GM21526 (cell line): ENCODE measurements around the gene IFITM1.

Experiments
- ATAC-seq: cut with Tn5 transposase; IDR thresholded peaks from one replicate; pipeline ENCODE4 v1.9.1; 2021; ENCODE audit warnings: moderate library complexity; ENCODE audit not compliant: unreplicated experiment, low FRiP score

IFITM1 gene

DNA sequence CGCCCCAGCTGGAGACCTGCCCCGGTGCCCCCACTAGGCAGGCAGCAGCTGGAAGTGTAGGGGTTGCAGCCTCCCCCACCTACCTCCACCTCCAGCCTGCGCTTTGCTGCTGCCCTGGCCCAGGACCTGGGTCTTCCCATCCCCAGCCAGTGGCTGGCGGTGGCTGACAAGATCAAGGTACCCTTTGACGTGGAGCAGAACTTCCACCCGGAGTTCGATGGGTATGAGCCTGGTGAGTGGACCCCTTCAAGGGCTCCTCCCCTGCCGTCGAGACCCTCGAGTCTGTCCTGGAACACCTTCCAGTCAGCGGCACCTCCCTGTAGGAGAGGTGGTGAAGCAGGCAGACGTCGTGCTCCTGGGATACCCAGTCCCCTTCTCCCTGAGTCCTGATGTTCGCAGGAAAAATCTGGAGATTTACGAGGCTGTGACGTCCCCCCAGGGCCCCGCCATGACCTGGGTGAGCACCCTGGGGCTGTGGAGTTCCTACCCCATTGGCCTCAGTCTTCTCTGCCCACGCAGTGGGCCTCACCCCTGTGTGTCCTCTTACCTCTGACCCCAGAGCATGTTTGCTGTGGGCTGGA lies 20.5 kb upstream of the IFITM1 start:
- ATAC-seq: no peak

DNA sequence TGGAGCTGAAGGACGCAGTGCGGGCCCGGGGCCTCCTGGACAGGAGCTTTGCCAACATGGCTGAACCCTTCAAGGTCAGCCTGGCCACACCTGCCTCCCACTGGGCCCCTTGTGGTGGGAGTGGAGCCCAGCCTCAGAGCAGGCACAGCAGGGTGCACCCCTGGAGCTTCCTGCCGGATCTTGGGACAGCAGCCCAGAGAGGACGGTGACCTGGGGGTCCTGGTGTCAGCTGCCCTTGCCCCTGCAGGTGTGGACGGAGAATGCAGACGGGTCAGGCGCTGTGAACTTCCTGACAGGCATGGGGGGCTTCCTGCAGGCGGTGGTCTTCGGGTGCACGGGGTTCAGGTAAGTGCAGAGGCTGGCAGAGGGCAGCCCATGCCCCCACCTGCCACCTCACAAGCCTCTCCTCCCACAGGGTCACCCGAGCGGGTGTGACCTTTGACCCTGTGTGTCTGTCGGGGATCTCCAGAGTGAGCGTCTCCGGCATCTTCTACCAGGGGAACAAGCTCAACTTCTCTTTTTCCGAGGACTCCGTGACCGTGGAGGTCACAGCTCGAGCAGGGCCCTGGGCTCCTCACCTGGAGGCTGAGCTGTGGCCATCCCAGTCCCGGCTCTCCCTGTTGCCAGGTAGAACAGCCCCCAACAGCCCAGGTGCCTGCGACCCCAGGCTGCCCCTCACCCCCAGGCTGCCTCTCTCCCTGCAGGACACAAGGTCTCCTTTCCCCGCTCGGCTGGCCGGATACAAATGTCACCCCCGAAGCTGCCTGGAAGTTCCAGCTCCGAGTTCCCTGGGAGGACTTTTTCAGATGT lies 19.8 kb upstream of the IFITM1 start:
- no peak for ATAC-seq

DNA sequence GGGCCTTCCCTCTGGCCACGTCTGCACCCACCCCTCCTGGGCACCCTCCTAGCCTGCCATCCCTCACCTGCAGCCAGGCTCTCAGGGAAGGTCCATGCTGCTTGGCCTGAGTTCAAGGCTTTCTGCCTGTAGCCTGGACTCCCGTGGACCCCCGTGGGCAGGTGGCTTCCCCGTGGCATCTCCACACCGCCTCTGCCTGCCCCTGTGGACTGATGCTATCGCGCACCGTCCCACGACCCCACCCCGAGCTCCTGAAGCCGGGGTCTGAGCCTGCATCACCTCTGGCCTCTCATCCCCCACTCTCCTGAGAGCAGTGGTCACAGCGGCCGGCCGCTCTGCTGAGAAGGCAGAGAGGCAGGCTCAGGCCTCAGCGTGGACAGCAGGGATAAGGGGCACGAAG lies 19.1 kb upstream of the IFITM1 start:
- ATAC-seq: no peak

DNA sequence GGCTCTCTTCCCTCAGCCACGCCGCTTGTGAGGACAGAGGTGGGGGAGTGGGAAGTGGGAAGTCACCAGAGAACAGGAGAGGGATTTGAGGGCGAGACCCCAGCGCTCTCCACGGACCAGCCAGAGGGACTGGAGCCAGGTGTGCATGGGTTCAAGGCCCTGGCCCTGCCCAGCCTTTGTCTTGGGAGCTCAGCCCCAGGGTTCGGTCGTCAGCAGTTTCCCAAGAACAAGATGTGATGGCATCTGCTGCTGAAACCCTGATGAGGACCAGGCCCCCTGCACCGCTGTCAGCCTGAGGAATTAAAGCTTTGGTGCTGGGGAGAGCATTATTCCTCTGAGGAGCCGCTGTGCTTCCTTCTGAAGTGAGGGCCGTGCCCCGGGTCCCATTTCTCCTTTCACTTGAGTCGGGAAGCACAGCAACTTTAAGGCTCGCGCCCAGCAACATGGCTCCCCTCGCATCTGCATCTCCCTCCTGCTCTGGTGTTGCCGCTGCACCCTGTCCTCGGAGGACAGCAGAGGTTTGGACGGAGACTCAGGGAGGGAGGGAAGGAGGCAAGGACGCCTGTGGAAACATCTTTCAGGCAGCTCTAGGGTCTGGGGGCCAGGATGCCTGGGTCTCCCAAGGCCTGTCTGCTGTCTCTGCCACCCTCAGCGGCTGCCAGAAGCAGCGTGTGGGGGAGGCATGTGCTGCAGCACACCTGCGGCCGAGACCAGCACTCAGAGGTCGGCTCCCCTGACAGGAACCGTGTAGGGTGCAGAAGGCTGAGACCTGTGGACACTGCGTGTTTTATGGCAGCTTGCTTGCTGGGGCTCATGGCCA lies 18.3 kb upstream of the IFITM1 start:
- ATAC-seq: no peak

DNA sequence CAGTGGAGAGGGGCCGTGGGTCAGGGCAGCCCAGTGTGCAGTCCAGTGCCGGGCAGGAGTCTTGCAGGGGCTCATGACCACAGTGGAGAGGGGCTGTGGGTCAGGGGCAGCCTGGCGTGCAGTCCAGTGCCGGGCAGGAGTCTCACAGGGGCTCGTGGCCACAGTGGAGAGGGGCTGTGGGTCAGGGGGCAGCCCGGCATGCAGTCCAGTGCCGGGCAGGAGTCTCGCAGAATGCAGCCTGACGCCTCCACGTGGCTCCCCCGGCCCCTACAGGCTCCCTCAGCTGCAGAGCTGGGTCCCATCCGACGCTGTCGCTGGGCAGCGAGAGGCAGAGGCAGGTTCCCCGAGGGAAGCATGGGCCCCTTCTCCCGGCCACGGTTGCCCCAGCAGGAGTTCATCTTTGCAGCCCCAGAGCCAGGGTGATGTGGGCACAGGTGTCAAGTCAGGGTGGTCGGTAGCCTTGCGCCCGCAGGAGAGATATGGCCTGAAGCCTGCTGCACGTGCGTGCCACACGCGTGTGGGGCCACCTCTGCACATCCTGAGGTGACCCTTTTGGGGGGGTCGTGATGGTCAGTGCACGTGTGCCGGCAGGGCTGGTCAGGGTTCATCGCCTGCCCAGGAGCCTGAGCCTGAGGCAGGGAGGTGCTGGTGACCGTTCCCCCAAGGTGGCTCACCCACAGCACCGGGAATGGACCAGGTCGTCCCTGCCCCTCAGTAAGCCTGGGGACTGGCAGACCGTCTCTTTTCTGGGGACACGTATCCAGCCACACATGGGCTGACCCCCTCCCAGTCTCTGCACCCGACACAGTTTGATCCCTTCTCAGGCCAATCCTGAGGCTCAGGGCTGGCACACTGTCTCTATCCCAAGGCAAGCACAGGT lies 17.4 kb upstream of the IFITM1 start:
- no peak for ATAC-seq

DNA sequence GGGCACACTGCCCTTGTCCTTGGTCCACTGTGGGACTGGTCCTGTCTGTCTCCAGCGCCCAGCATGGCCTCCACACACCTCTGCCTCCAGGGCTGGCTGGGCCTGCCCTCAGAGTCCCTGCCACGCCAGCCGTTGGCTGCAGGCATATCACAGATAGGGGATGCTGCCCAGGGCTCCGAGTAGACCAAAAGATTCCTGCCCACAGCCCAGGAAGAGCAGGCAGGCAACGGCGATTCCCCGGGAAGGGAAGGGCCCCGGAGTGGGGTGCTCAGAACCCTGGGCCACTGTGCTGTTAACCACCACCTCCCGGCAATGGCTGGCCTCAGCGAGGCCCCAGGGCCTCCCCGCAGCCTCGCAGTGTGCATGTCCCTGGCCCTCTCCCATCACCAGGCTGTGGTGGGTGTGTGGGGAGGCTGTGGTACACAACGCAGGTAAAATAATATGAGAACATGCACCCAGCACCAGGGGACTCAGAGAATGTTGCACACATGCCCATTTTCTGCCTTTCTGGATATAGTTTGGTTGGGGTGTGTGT lies 16.7 kb upstream of the IFITM1 start:
- no peak for ATAC-seq

DNA sequence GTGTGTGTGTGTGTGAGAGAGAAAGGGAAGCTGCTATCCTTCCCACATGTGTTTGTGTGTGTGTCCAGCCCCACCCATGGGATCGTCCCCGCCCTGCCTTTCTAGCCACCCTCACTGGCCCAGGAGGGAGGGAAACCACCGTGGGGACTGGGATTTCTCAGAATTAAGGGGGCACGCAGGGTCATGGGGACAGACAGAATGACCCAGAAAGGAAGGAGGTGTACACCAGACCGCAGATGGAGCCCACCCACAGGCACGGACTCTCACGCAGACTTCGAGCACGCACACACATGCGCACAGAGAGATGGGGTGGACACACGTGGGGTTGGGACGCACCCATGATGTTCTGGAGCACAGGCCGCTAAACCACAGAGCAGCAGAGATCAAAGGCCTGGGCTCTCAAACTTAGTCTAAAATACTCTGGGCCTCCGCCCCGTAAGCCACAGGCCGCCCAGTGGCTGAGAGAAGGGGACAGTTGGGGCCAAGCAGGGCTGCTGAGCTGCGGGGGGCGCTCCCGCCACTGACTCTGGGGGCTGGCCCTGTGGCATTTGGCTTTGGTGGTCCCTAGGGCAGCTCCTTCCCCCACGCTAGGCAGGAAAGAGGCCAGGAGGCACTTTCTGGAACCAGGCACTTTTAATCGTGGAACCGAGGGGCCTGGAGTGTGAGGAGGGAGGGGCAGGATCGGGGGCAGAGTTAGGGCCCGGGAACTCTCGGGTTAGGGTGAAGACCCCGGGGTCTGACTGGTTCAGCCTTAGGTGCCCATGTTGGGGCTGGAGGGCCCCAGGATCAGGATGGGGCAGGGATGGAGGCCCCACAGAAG lies 16.0 kb upstream of the IFITM1 start:
- no peak for ATAC-seq

DNA sequence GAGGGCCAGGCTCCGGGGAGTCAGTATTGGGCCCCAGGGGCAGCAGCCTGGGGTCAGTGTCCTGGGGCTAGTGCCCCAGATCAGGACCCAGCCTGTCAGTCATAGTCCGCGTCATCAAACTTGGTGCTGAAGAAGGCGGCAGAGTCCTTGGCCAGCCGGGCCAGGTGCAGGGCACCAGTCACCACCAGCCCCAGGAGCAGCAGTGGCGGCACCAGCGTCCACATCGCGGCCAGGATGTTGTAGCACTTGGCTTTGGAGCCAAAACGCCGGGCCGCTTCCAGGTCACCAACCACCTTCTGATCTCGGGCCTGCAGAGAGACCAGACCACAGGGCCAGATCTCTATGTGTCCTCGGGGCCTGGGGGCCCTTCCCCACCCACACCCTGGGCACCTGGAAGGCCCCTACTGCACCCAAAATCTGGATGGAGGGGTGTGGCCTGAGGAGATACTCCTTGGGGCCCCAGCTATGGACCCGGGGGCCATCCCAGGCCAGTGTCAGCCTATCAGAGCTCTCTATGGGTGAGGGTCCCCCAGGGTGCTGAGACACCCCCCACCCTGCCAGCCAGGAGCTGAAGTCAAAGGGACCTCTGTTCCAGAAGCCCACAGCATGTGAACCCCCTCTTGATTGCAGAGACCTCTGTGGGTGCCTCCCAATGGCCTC lies 15.3 kb upstream of the IFITM1 start:
- ATAC-seq: no peak

DNA sequence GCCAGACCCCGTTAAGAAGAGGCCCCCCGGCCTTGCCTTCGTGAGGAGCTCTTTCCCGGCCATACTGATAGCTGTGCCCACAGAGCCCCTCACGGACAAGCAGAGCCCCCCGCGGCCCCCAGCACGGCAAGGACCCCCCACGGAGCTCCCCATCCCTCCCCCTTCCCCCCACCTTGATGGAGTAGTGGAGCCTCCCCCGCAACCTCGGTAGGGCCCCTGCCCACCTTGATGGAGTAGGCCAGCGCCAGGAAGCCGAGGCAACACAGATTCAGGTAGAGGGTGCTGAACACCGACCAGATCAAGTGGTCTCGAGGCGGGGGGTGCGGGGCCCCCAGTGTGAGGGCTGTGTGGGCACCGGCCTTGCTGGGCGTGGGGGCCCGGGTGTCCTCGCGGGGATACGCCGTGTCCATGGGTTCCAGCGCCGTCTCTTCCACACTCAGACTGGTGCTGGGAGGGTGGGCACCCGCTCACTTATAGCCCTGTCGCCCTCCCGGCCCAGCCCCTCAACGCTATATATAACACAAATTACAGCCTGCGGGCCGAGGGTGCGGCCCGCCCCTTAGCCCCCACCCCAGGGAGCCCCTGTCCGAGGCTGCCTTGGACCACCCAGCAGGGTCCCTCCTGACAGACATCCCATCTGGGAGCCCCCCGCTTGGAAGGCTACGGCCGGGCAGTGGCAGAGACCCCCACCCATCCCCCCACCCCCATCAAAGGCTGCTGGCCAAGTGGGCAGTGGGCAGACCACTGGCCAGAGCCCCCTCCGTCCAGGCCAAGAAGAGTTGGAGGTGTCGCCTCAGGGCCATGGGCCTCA lies 14.6 kb upstream of the IFITM1 start, which contains the start of gene IFITM5:
Gene IFITM5, minus strand, starts transcription at position 446 of the 811 bp plus-strand sequence. Its CDS starts 36 bp downstream, at position 410.
- ATAC-seq: no peak

DNA sequence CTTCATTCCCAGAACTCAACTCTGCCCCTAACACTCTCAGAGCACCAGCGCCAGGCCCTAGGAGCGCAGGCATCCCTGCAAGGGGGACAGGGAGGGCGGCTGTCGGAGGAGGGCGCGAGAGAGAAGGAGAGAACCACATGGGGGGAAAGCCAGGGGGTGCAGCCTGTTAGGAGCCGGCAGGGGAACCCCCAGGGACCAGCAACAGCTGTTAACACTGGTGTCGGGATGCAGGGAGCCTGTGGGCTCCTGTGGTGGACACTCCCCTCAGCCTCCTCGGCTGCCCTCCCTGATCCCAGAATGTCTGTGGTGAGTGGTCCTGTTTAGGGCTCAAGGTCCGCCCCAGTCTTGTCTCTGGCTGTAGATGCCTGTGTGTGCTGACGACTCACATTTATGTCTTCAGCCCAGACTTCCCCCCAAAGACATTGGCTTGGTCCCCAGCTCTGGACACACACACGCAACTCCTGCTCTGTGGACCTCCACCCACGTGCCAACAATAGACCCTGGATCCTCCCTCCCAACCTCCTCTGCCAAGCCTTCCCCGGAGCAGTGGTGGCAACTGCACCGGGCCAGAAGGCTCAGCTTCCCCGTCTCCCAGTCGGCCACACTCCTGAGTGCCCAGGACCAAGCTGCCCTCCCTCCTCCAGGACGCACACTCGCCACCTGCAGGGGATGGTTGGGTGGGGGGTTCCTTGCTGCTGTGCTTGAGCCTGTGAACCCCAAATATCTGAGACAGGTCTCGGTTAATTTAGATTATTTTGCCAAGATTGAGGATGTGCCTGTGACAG lies 13.7 kb upstream of the IFITM1 start:
- no peak for ATAC-seq

DNA sequence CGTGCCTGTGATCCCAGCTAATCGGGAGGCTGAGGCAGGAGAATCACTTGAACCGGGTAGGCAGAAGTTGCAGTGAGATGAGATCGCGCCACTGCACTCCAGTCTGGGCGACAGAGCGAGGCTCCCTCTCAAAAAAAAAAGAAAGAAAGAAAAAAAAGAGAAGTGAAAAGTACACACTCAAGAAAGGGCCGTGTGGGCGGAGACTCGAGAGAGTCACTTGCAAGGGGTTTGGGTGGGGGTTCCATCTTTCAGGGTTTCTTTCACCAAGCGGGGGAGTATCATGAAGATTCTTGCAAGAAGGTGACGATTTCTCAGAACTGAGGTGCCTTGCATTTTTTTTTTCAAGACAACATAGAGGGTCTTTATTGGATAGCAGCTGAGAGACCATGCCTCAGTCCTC lies 10.5 kb upstream of the IFITM1 start:
- ATAC-seq: no peak

DNA sequence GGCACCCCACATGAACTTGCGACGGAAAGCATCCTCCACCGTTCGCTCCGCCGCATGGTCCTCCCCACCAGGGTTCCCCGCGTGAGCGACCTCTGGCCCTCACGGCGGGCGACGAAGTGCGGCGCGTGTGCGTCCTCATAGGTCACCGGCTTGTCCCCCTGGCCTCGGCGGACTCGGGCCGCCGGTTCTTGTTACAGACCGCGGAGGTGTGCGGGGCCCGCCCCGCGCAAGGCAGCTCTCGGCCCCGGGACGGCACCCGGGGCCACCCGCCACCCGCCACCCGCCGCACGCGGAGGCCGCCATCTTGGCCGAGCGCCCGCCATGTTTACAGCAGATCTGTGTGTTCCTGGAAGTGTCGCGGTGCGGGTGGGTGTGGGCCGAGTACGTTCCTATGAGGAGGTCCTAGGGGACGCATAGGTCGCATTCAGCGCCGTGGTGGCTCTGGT lies 9.8 kb upstream of the IFITM1 start:
- no peak for ATAC-seq

DNA sequence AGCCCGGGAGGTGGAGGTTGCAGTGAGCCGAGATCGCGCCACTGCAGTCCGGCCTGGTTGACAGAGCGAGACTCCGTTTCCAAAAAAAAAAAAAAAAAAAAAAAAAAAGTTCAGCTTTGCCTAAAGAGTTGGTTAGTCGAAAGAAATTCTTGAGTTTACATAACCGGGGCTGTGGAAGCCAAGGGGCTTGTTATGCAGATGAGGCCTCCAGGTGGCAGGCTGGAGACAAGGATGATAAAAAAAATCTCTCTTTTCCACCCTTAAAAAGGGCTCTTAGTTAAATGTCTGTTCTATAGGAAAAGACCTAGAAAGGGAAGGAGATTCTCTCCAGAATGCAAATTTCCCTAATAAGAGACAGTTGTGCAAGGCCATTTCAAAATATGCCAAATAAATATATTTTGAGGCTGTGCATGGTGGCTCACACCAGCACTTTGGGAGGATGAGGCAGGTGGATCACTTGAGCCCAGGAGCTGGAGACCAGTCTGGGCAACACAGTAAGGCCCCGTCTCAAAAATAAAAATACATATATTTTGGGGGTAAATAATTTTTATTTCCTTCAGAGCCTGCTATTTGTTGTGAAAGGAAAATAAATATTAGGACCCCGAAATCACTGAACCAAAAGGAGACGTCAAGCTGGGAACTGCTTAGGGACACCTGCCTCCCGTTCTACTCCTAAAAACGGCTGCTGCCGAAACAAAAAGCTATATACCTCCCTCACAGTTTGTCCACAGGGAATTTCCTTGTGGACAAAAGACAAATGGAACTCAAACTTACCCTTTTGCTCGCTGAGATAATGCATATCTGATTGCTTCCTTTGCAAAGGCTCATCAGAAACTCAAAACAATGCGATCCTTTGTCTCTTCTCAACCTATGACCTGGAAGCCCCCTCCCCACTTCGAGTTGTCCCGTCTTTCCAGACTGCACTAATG lies 8.7 kb upstream of the IFITM1 start:
- ATAC-seq: no peak

DNA sequence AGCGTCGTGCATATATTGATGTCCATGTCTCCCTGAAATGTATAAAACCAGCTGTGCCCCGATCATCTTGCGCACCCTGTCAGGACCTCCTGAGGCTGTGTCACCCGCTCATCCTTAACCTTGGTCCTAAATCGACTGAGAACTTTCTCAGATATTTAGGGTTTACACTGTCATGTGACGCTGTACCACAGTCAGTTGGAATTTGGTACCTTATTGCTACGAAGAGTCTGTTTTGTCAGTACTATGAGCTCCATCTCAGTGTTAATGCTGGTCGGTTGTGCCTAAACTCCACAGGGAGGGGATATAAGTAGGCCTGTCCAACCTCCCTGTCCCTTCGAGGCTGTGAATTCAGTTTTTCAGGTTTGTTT lies 8.0 kb upstream of the IFITM1 start:
- ATAC-seq: no peak

DNA sequence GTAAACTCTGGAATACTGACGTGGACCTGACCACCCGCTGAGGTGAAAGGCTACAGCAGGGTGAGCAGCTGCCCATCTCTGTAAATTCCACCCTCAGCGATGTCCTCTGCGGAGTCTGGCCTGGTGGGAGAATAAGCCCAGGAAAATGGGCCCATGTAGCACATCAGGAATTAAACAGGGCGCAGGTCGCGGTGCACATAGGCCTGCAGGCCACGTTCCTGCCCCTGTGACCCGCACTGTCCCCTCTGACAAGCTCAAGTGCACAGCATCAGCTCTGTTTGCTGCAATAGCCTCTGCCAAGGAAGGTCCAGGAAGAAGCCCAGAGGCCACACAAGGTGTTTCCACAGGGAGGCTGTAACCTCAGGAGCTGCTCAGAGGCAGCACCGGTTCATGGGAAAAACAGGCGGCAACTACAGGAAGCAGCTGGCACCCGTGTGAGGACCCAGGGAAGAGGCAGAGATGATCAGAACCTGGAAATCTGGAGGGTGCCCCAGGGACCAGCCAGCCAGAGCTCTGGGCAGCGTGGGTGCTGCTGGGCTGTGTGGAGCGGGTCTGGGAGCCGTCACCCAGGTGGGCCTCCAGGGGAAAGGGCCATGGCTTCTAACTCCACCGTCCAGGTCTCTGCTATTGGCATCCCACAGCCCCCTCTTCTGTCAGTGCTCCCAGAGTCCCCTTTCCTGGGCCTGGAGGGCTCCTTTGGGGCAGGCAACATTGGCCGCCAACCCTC lies 7.0 kb upstream of the IFITM1 start:
- no peak for ATAC-seq
